ENCODE data around the gene COPG1.

COPG1 gene

GRCh38 chr3:129313665-129314385 lies 64.4 kb downstream of the COPG1 start:
- DNase-seq = no peak

- peak; percentile 77 for DNase-seq
These were observed 65.2 kb downstream of the COPG1 start for GRCh38 chr3:129314386-129315222.

GRCh38 chr3:129315223-129315997 lies 66.0 kb downstream of the COPG1 start:
- DNase-seq = peak; percentile 66

- DNase-seq = no peak
These were observed 66.5 kb downstream of the COPG1 start for GRCh38 chr3:129315998-129316247.

- peak; percentile 97 for DNase-seq
These were observed 67.0 kb downstream of the COPG1 start for GRCh38 chr3:129316248-129317013.

- no peak for DNase-seq
These were observed 67.8 kb downstream of the COPG1 start for GRCh38 chr3:129317014-129317771.

GRCh38 chr3:129317848-129318247 lies 68.4 kb downstream of the COPG1 start:
- DNase-seq = no peak

GRCh38 chr3:129318921-129319320 lies 69.5 kb downstream of the COPG1 start:
- no peak for DNase-seq

- no peak for DNase-seq
These were observed 70.9 kb downstream of the COPG1 start for GRCh38 chr3:129320261-129320660.

- no peak for DNase-seq
These were observed 71.5 kb downstream of the COPG1 start for GRCh38 chr3:129320825-129321487.

GRCh38 chr3:129321887-129322286 lies 72.5 kb downstream of the COPG1 start:
- DNase-seq = no peak

GRCh38 chr3:129323651-129324294 lies 74.4 kb downstream of the COPG1 start:
- no peak for DNase-seq

GRCh38 chr3:129324855-129325254 lies 75.4 kb downstream of the COPG1 start:
- DNase-seq = no peak

GRCh38 chr3:129325383-129325782 lies 76.0 kb downstream of the COPG1 start:
- no peak for DNase-seq

GRCh38 chr3:129326138-129326537 lies 76.7 kb downstream of the COPG1 start:
- no peak for DNase-seq

GRCh38 chr3:129326595-129326994 lies 77.2 kb downstream of the COPG1 start:
- no peak for DNase-seq
